Mucosa of gallbladder (tissue), 1 donor: ENCODE measurements around the gene ANO7. TPM values are rescaled to one million over a fixed set of nuclear protein-coding genes. Genes with fewer than 3 reads are reported as not detected.

ENCODE experiments used
- DNase-seq: peaks from one replicate; pipeline ENCODE4 v3.0.0-alpha.2; 2020; ENCODE audit warnings: low spot score
- total RNA-seq: library from RNA; stranded (reverse); gene quantifications from one replicate; pipeline ENCODE4 v1.2.1, GENCODE V29; 2021
- donor health status: DM: no; HTN: no; CAD: no.

The ANO7 gene
- total RNA-seq, 1 donor from 2014 or later, result 2.7 TPM

DNA sequence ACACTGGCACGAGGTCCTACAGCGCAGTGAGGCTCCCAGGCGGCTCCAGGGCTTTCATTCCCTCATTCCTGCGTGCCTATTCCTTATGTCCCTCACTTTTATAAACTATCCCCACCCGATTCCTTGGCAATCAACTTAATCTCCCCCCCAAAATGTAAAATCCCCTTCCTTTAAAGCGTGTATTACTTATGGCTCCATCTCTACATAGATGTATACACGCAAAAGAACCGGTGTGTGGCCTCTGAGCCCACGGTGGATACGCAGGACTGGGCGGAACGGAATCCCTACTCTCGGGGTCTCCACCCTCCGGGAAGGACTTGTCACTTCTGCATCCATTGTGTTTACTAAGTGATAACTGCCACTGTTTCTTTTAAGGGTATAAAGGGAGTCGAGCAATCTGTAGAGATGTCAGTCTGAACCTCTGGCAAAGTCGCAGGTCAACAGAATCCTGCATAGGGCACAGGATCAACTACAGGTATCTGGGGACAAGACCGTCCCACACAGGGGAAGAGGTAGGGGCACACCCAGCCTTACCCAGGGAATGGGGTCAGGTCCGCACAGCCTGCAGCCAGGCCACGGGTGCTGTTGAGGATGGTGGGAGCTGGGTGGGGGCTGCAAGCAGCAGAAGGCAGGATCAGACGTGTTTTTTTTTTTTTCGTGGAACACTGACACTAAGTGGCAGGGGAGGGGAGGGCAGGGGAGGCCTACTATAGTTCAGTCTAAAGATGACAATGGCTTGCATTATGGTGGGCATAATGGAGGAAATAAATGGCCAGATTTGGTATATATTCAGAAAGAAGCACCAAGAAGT is 84.9 kb downstream of the ANO7 start:
- no peak for DNase-seq

DNA sequence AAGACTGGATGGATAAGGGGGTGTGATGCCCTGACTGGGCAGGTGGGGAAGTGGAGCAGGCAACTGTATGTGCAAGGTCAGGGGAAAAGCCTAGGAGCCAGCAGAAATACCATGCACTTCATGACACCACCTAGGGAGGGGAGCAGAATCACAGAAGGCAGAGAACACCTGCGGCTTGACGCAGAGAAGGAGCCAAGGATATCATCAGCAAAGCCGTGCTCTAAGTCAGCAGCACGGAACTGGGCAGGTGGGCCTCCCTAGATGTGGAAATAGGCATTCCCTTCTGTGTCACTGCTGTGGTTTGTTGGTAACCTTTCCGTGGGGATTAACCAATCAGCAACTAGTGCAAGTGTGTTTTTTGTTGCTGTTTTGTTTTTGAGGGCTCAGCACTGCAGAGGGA is 85.7 kb downstream of the ANO7 start:
- DNase-seq, result no peak

Other genes starting within 250 kb of the ANO7 start
- 40.9 TPM for gene SNED1, start 190.1 kb upstream of the ANO7 start, total RNA-seq
- 32.7 TPM for gene MTERF4, start 86.4 kb upstream of the ANO7 start, total RNA-seq
- gene PASK, start 39.2 kb upstream of the ANO7 start, total RNA-seq, result 16.9 TPM
- gene PPP1R7, start 38.2 kb upstream of the ANO7 start, total RNA-seq, result 58.6 TPM
- 464 TPM for gene HDLBP, start 127.0 kb downstream of the ANO7 start, total RNA-seq
- gene SEPTIN2, start 127.2 kb downstream of the ANO7 start, total RNA-seq, result 234 TPM
- 68.8 TPM for gene FARP2, start 167.6 kb downstream of the ANO7 start, total RNA-seq